CD14-positive monocyte (primary cell): ENCODE results near the gene LRRC28. TPM values are rescaled to one million over a fixed set of nuclear protein-coding genes. Genes with fewer than 3 reads are reported as not detected.

ENCODE experiments used
- DNase-seq, 3 donors: peaks; one replicate each; pipeline ENCODE4 v3.0.0-alpha.2; 2011 to 2022
- H2AFZ ChIP-seq: 2 replicates; pipeline ENCODE4 v1.6.0; 2012; ENCODE audit warnings: mild to moderate bottlenecking, low read depth, low read length, inconsistent platforms; ENCODE audit not compliant: insufficient read depth, poor library complexity, severe bottlenecking
- H3K27ac ChIP-seq, 2 donors: 1 replicate in 1 of 2; 2 replicates in 1 of 2; pipeline ENCODE4 v1.5.1; 2012 to 2013; ENCODE audit warnings: low read length in 2 of 2, control low read depth in 1 of 2, inconsistent platforms in 1 of 2, low read depth in 1 of 2, mild to moderate bottlenecking in 1 of 2
- H3K27me3 ChIP-seq, 2 donors: one replicate each; pipeline versions ENCODE4 v1.6.0 to v1.6.1; 2011 to 2013; ENCODE audit warnings: low read length in 2 of 2; ENCODE audit not compliant: control insufficient read depth in 2 of 2, insufficient read depth in 2 of 2
- H3K36me3 ChIP-seq, 2 donors: replicated peaks in 1 of 2; 1 replicate in 1 of 2; 2 replicates in 1 of 2; pipeline versions ENCODE4 v1.5.1 to v1.6.1; 2012 to 2013; ENCODE audit warnings: low read length in 2 of 2, control low read depth in 1 of 2, inconsistent platforms in 1 of 2, mild to moderate bottlenecking in 1 of 2; ENCODE audit not compliant: insufficient read depth in 2 of 2, control insufficient read depth in 1 of 2
- H3K4me1 ChIP-seq, 2 donors: 1 replicate in 1 of 2; 2 replicates in 1 of 2; pipeline versions ENCODE4 v1.5.1 to v1.6.1; 2012 to 2013; ENCODE audit warnings: low read length in 2 of 2, control low read depth in 1 of 2, inconsistent platforms in 1 of 2, mild to moderate bottlenecking in 1 of 2, moderate library complexity in 1 of 2; ENCODE audit not compliant: insufficient read depth in 2 of 2, control insufficient read depth in 1 of 2
- H3K4me2 ChIP-seq: replicated peaks from 2 replicates; pipeline ENCODE3; 2012; ENCODE audit warnings: low read length, moderate library complexity, mild to moderate bottlenecking; ENCODE audit not compliant: poor library complexity, severe bottlenecking; ENCODE audit errors: extremely low read depth
- H3K4me3 ChIP-seq, 3 experiments: fragments of 200-600 bp in 1 of 3; sonication (generic) in 1 of 3; replicated peaks in 1 of 3; 1 replicate in 2 of 3; 2 replicates in 1 of 3; pipeline ENCODE4 v1.5.1; 2011 to 2013; ENCODE audit warnings: low read length in 3 of 3, mild to moderate bottlenecking in 3 of 3, control low read depth in 2 of 3, low read depth in 2 of 3, inconsistent platforms in 1 of 3, moderate library complexity in 1 of 3
- H3K79me2 ChIP-seq: 2 replicates; pipeline ENCODE4 v1.6.0; 2012; ENCODE audit warnings: mild to moderate bottlenecking, control low read depth, inconsistent platforms, low read length, moderate library complexity; ENCODE audit not compliant: insufficient read depth
- H3K9ac ChIP-seq: 2 replicates; pipeline ENCODE4 v1.6.0; 2017; ENCODE audit warnings: low read length, mild to moderate bottlenecking; ENCODE audit not compliant: insufficient read depth, poor library complexity, severe bottlenecking
- H3K9me3 ChIP-seq, 2 donors: replicated peaks in 1 of 2; 1 replicate in 1 of 2; 2 replicates in 1 of 2; pipeline versions ENCODE4 v1.5.1 to v1.6.1; 2012 to 2013; ENCODE audit warnings: low read length in 2 of 2, control low read depth in 1 of 2; ENCODE audit not compliant: control insufficient read depth in 1 of 2, insufficient read depth in 1 of 2
- H4K20me1 ChIP-seq: 2 replicates; pipeline ENCODE4 v1.6.0; 2012; ENCODE audit warnings: mild to moderate bottlenecking, low read length, control low read depth, moderate library complexity; ENCODE audit not compliant: insufficient read depth
- H3K27ac Mint-ChIP-seq, 7 donors: one replicate each; pipeline ENCODE4 v1.8.0; 2020; ENCODE audit warnings: mild to moderate bottlenecking in 7 of 7, mixed read lengths in 7 of 7, moderate library complexity in 6 of 7, inconsistent platforms in 2 of 7
- H3K27me3 Mint-ChIP-seq, 3 donors: one replicate each; pipeline ENCODE4 v1.8.0; 2021 to 2022; ENCODE audit warnings: low read depth in 3 of 3, mild to moderate bottlenecking in 3 of 3, mixed read lengths in 3 of 3, moderate library complexity in 3 of 3, inconsistent platforms in 1 of 3
- H3K36me3 Mint-ChIP-seq, 2 donors: one replicate each; pipeline ENCODE4 v1.8.0; 2020; ENCODE audit warnings: mixed read lengths in 2 of 2, inconsistent platforms in 1 of 2, mild to moderate bottlenecking in 1 of 2
- H3K4me1 Mint-ChIP-seq: one replicate; pipeline ENCODE4 v1.8.0; 2020; ENCODE audit warnings: mild to moderate bottlenecking, mixed read lengths
- H3K4me3 Mint-ChIP-seq, 2 donors: one replicate each; pipeline ENCODE4 v1.8.0; 2020; ENCODE audit warnings: mild to moderate bottlenecking in 2 of 2, mixed read lengths in 2 of 2, moderate library complexity in 1 of 2
- H3K9me3 Mint-ChIP-seq, 7 donors: one replicate each; pipeline ENCODE4 v1.8.0; 2020 to 2022; ENCODE audit warnings: mixed read lengths in 7 of 7, mild to moderate bottlenecking in 6 of 7, moderate library complexity in 6 of 7, inconsistent platforms in 2 of 7
- CTCF ChIP-seq: fragments of 200-600 bp; IDR thresholded peaks from one replicate; pipeline ENCODE4 v1.8.0; 2022; ENCODE audit warnings: antibody characterized with exemption, mild to moderate bottlenecking
- WGBS: methylation state at CpG from one replicate; pipeline ENCODE4 v1.1.5; 2013; ENCODE audit warnings: missing lambda C conversion rate; ENCODE audit not compliant: insufficient coverage; 5-methylcytosine and 5-hydroxymethylcytosine counted together
- intact Hi-C, 2 donors: fragments of 100-400 bp; cut with micrococcal nuclease; formaldehyde crosslinking; loops; one replicate each; pipeline versions ENCODE4 v1.15.0 to v1.15.1; 2023
- polyA plus RNA-seq, 3 donors: library from polyadenylated mRNA; depleted of rRNA in 1 of 3; unstranded in 2 of 3; stranded (reverse) in 1 of 3; fragments of 300-500 nt in 2 of 3; fragments of >200 nt in 1 of 3; fragmentation: Illumina TruSeq in 2 of 3; gene quantifications; 1 replicate in 2 of 3; 2 replicates in 1 of 3; pipeline ENCODE4 v1.2.3, GENCODE V29; 2012 to 2021

LRRC28 gene
- polyA plus RNA-seq, 3 donors: 18.6 to 25.3 (median 19.8) TPM

DNA sequence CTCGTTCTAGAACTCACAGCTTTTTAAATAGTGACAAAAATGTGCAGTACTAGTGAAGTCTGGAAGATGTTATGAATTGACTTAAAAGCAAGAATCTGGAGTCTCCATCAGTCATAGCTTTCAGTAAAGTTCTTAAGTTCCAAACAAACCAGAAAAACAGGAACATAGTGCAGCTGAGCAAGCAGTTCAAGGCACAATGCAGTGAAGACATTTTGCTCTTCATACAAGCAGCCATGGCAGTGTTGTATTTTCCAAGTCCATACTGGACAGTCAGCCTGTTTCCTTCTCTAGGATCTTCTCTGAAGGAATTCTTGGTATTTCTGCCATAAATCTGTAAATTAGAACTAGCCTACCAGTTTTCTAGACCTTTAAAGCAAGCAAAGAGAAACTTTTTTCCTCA, 90.5 kb downstream of the LRRC28 start:
- Histone ChIP-seq H3K9me3 (no peaks in the 10 kb centered on the region), H3K4me1 (no peaks in the 10 kb centered on the region), H3K27ac (no peak overlapping the region), H3K36me3 (no peaks in the 10 kb centered on the region), H3K27me3 (no peaks in the 10 kb centered on the region), H4K20me1 (no peaks in the 10 kb centered on the region), H3K9ac (no peak overlapping the region), H3K4me2 (no peak overlapping the region), H2AFZ (no peak overlapping the region), H3K4me3 (no peak overlapping the region), H3K79me2 (no peaks in the 10 kb centered on the region)
- Mint-ChIP-seq H3K36me3 (peaks cover 4 to 17% of the 10 kb centered on the region in 2 donors), H3K4me1 (no peaks in the 10 kb centered on the region), H3K27me3 (peaks cover 0 to 2% (median 2%) of the 10 kb centered on the region in 3 donors), H3K9me3 (no peaks in the 10 kb centered on the region), H3K4me3 (no peak overlapping the region), H3K27ac (no peak overlapping the region)
- no peak for DNase-seq
- intact Hi-C loops: no loop called here
- TF ChIP-seq CTCF: no peak
- WGBS: 100% methylated on average over 1 of the region's 1 CpG

GRCh38 chr15:99343208-99343607, 91.9 kb downstream of the LRRC28 start:
- Histone ChIP-seq H3K9ac (no peak overlapping the region), H3K4me2 (no peak overlapping the region), H3K4me3 (no peak overlapping the region), H3K27me3 (no peaks in the 10 kb centered on the region), H3K79me2 (no peaks in the 10 kb centered on the region), H2AFZ (no peak overlapping the region), H3K9me3 (no peaks in the 10 kb centered on the region), H3K4me1 (no peaks in the 10 kb centered on the region), H3K27ac (no peak overlapping the region), H4K20me1 (no peaks in the 10 kb centered on the region), H3K36me3 (no peaks in the 10 kb centered on the region)
- no peak overlapping the region for H3K4me3 Mint-ChIP-seq
- DNase-seq: no peak
- H3K27me3 Mint-ChIP-seq: peaks cover 0 to 2% (median 2%) of the 10 kb centered on the region in 3 donors
- intact Hi-C loops: no loop called here
- no peaks in the 10 kb centered on the region for H3K4me1 Mint-ChIP-seq
- TF ChIP-seq CTCF: no peak
- no peak overlapping the region for H3K27ac Mint-ChIP-seq
- H3K9me3 Mint-ChIP-seq: no peaks in the 10 kb centered on the region
- H3K36me3 Mint-ChIP-seq: peaks cover 6% of the 10 kb centered on the region in 2 donors
